RWPE1 (cell line): ENCODE measurements around the gene DGKH.

Source experiments
- CTCF ChIA-PET: fragments of 350-600 bp; sonication (Branson Sonifier 250); formaldehyde crosslinking; extraction: SDS; loops from one replicate; lab custom pipeline; 2021; lab: Yijun Ruan, JAX
- POLR2A ChIA-PET: fragments of 400-600 bp; formaldehyde crosslinking; extraction: SDS; loops from one replicate; lab custom pipeline; 2020; ENCODE audit warnings: antibody characterized with exemption; ENCODE audit not compliant: low non-redundant PET; lab: Yijun Ruan, JAX
- DNase-seq: peaks from one replicate; pipeline ENCODE4 v3.0.0; 2012; ENCODE audit warnings: low spot score
- H3K27ac ChIP-seq: fragments of 450-650 bp; 2 replicates; pipeline ENCODE4 v1.5.1; 2017
- CTCF ChIP-seq: fragments of 450-650 bp; conservative IDR thresholded peaks from 2 replicates; pipeline ENCODE4 v1.5.1; 2017; ENCODE audit warnings: low read depth, mild to moderate bottlenecking

Gene DGKH

DNA sequence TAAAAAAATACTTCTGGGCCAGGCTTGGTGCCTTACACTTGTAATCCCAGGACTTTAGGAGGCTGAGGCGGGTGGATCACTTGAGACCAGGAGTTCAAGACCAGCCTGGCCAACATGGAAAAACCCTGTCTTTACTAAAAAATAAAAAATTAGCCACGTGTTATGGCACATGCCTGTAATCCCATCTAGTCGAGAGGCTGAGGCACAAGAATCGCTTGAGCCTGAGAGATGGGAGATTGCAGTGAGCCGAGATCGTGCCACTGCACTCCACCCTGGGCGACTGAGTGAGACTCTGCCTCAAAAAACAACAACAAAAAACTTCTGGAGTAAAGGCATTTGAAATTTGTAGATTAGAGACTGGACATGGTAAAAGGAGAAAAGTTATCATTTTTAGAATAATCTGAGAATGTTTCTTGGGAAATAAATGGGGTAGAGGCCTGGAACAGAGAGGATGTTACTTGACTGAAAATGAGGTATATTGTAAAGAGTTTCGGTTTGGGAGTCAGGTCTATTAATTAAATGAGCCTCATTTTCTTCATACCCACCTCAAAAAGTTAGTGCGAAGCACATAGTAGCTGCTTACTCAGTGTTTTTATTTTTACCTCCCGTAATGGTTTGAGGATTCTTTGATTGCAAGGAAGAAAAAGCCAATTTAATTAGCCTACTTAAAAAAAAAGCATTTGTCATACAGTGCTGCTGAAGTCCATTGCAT is 226.1 kb downstream of the DGKH start:
- no peak for TF ChIP-seq CTCF
- ChIA-PET POLR2A (no interaction called here), CTCF (interaction anchor here (0.7 kb wide), 1 partner anchor 27 kb away, joined by 4 read pairs; no protein-coding TSS in a partner anchor)
- no peak for DNase-seq
- H3K27ac ChIP-seq = no peak overlapping the region

DNA sequence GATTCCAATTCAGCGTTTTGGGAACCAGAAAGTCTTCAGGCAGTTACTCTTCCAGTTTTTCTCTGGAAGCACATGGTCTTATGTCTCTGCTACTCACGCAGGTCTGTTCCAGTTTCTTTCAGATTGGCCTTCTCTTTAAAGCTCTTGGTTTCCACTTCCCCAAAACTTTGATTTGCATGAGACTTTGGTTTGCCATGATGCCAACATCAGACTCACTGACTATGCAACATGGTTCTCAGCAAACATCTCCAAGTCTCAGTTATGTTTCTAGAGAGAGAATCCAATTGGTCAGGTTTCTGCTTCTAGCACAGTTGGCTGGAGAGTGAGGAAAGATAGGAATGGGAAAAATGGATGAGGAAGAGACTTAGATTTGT is 226.6 kb downstream of the DGKH start:
- no peak for DNase-seq
- no peak overlapping the region for H3K27ac ChIP-seq
- CTCF ChIA-PET = no interaction called here
- POLR2A ChIA-PET = no interaction called here
- no peak for TF ChIP-seq CTCF

GRCh38 chr13:42275506-42275905 is 227.1 kb downstream of the DGKH start:
- TF ChIP-seq CTCF = no peak
- ChIA-PET CTCF (no interaction called here), POLR2A (interaction anchor here (0.7 kb wide), 1 partner anchor 8 kb away, joined by 3 read pairs; no protein-coding TSS in a partner anchor)
- DNase-seq = no peak
- H3K27ac ChIP-seq = no peak overlapping the region

- POLR2A ChIA-PET = no interaction called here
- no peak overlapping the region for H3K27ac ChIP-seq
- no peak for TF ChIP-seq CTCF
- no peak for DNase-seq
- CTCF ChIA-PET = no interaction called here
These were observed 228.2 kb downstream of the DGKH start for GRCh38 chr13:42276683-42277082.

- H3K27ac ChIP-seq = no peak overlapping the region
- DNase-seq = no peak
- ChIA-PET POLR2A (no interaction called here), CTCF (interaction anchor here (0.6 kb wide), 1 partner anchor 988 kb away, joined by 4 read pairs; no protein-coding TSS in a partner anchor)
- TF ChIP-seq CTCF = no peak
These were observed 229.3 kb downstream of the DGKH start for GRCh38 chr13:42277618-42278276.

GRCh38 chr13:42279080-42279479 is 230.6 kb downstream of the DGKH start:
- POLR2A ChIA-PET = no interaction called here
- TF ChIP-seq CTCF = no peak
- CTCF ChIA-PET = interaction anchor here (0.7 kb wide), 1 partner anchor 32 kb away, joined by 4 read pairs; no protein-coding TSS in a partner anchor
- no peak overlapping the region for H3K27ac ChIP-seq
- no peak for DNase-seq
